ENCODE data around the gene TRPC1.

TRPC1 gene

DNA sequence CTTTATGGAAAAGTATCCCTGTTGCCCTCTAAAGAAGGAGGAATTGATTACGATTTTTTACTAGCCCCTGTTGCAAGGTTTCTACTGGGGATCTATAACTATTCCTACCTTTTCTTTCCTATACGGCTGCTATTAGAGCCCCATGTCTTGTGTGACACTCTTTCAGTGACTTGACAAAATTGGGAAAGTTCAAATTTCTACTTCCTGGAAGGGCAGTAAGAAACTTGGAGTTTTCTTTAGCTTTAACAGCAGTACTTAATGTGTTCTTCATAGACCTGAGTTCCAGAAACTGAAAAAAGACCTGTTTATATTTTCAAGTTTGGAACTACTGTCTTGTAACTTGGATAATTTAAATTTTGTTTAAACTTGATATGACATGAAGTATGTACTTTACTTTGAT is 54.7 kb downstream of the TRPC1 start:
- H3K9ac ChIP-seq (ENCODE audit: low read length): no peak overlapping the region
- TF ChIP-seq, protein P1, sequence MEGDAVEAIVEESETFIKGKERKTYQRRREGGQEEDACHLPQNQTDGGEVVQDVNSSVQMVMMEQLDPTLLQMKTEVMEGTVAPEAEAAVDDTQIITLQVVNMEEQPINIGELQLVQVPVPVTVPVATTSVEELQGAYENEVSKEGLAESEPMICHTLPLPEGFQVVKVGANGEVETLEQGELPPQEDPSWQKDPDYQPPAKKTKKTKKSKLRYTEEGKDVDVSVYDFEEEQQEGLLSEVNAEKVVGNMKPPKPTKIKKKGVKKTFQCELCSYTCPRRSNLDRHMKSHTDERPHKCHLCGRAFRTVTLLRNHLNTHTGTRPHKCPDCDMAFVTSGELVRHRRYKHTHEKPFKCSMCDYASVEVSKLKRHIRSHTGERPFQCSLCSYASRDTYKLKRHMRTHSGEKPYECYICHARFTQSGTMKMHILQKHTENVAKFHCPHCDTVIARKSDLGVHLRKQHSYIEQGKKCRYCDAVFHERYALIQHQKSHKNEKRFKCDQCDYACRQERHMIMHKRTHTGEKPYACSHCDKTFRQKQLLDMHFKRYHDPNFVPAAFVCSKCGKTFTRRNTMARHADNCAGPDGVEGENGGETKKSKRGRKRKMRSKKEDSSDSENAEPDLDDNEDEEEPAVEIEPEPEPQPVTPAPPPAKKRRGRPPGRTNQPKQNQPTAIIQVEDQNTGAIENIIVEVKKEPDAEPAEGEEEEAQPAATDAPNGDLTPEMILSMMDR (IDR thresholded peaks at IDR 0.05; ENCODE audit: insufficient read depth, low read length, poor library complexity, severe bottlenecking): no peak
- no peak for TF ChIP-seq EZH2phosphoT487 (conservative IDR thresholded peaks at IDR 0.05; ENCODE audit: low read length)
- H3K27me3 ChIP-seq (ENCODE audit: low read length): no peaks in the 10 kb centered on the region
- no peaks in the 10 kb centered on the region for H3K9me2 ChIP-seq (replicated peaks; ENCODE audit: insufficient read depth, low read length)
- no peak overlapping the region for H2AFZ ChIP-seq (ENCODE audit: low read depth, low read length, severe bottlenecking)
- H4K20me1 ChIP-seq (ENCODE audit: low read depth, low read length): no peaks in the 10 kb centered on the region
- H3K27ac ChIP-seq (ENCODE audit: low read depth, low read length): no peak overlapping the region
- H3K4me2 ChIP-seq (ENCODE audit: low read depth, low read length, poor library complexity, severe bottlenecking): no peak overlapping the region
- H3K9me3 ChIP-seq (ENCODE audit: insufficient read depth, low read length): no peaks in the 10 kb centered on the region
- H3K79me2 ChIP-seq (ENCODE audit: insufficient read depth, low read length): no peaks in the 10 kb centered on the region
- H3K36me3 ChIP-seq (ENCODE audit: low read length): no peaks in the 10 kb centered on the region
- H3F3A ChIP-seq (ENCODE audit: insufficient read depth): no peaks in the 10 kb centered on the region
- H3K4me3 ChIP-seq (ENCODE audit: insufficient read depth, low read length, poor library complexity, severe bottlenecking): no peak overlapping the region

DNA sequence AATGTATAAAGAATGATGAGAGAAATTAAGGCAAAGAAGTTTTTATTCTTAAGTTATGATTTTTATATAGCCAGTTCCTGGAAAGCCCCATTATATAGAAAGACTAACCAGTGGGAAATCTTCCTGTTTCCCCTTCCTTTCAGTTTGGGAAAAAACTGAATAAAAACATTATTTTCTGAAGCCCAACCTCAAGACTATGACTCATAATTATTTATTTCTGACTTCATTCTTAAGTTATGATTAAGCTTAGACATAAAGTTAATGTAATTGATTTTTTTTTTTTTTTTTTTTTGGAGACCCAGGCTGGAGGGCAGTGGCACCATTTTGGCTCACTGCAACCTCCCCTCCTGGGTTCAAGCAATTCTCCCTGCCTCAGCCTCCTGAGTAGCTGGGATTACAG is 55.8 kb downstream of the TRPC1 start:
- no peak overlapping the region for H2AFZ ChIP-seq (ENCODE audit: low read depth, low read length, severe bottlenecking)
- no peaks in the 10 kb centered on the region for H3K9me3 ChIP-seq (ENCODE audit: insufficient read depth, low read length)
- H4K20me1 ChIP-seq (ENCODE audit: low read depth, low read length): no peaks in the 10 kb centered on the region
- no peak for TF ChIP-seq EZH2phosphoT487 (conservative IDR thresholded peaks at IDR 0.05; ENCODE audit: low read length)
- TF ChIP-seq, protein P1 (IDR thresholded peaks at IDR 0.05; ENCODE audit: insufficient read depth, low read length, poor library complexity, severe bottlenecking): no peak
- no peak overlapping the region for H3K4me3 ChIP-seq (ENCODE audit: insufficient read depth, low read length, poor library complexity, severe bottlenecking)
- no peaks in the 10 kb centered on the region for H3K27me3 ChIP-seq (ENCODE audit: low read length)
- no peaks in the 10 kb centered on the region for H3F3A ChIP-seq (ENCODE audit: insufficient read depth)
- no peaks in the 10 kb centered on the region for H3K79me2 ChIP-seq (ENCODE audit: insufficient read depth, low read length)
- H3K9ac ChIP-seq (ENCODE audit: low read length): no peak overlapping the region
- H3K9me2 ChIP-seq (replicated peaks; ENCODE audit: insufficient read depth, low read length): no peaks in the 10 kb centered on the region
- H3K36me3 ChIP-seq (ENCODE audit: low read length): no peaks in the 10 kb centered on the region
- H3K4me2 ChIP-seq (ENCODE audit: low read depth, low read length, poor library complexity, severe bottlenecking): no peak overlapping the region
- H3K27ac ChIP-seq (ENCODE audit: low read depth, low read length): no peak overlapping the region

DNA sequence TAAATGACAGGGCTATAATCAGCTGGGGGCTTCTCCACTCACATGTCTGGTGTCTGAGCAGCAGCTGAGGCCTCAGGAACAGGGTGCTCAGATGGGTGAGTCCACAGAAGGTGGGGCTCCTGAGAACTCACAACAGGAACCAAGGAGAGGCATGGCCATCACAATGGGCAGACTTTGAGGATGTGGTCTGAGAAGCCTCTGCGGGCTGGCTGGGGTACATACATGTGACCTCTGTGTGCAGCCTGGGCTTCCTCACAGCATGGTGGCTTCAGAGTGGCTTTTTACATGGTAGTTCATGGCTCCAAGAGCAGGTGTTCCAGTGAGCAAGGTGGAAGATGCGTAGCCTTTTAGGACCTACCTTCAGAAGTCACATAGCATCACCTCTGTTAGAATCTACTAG is 58.8 kb downstream of the TRPC1 start:
- Histone ChIP-seq H3K27ac (ENCODE audit: low read depth, low read length) (no peak overlapping the region), H4K20me1 (ENCODE audit: low read depth, low read length) (no peaks in the 10 kb centered on the region), H3K4me2 (ENCODE audit: low read depth, low read length, poor library complexity, severe bottlenecking) (no peak overlapping the region), H3K9me3 (ENCODE audit: insufficient read depth, low read length) (no peaks in the 10 kb centered on the region), H3K27me3 (ENCODE audit: low read length) (no peaks in the 10 kb centered on the region), H3K9ac (ENCODE audit: low read length) (no peak overlapping the region), H3K36me3 (ENCODE audit: low read length) (no peaks in the 10 kb centered on the region), H2AFZ (ENCODE audit: low read depth, low read length, severe bottlenecking) (no peak overlapping the region), H3F3A (ENCODE audit: insufficient read depth) (no peaks in the 10 kb centered on the region), H3K79me2 (ENCODE audit: insufficient read depth, low read length) (no peaks in the 10 kb centered on the region), H3K4me3 (ENCODE audit: insufficient read depth, low read length, poor library complexity, severe bottlenecking) (no peak overlapping the region), H3K9me2 (replicated peaks; ENCODE audit: insufficient read depth, low read length) (no peaks in the 10 kb centered on the region)
- TF ChIP-seq EZH2phosphoT487 (conservative IDR thresholded peaks at IDR 0.05; ENCODE audit: low read length): no peak
- TF ChIP-seq, protein P1 (IDR thresholded peaks at IDR 0.05; ENCODE audit: insufficient read depth, low read length, poor library complexity, severe bottlenecking): no peak
